Activated T-helper 1 cell treated with Interleukin-2 at 50 U/mL for 16 hours (primary cell): ENCODE measurements around the gene METTL25B.
"Not testable (repeated sequence)": the region's sequence is repeated elsewhere in the genome, so short reads cannot be mapped to it uniquely, and the experiment has no call there.

ENCODE experiments used
- DNase-seq: peaks from one replicate; pipeline ENCODE4 v3.0.0-alpha.2; 2020; ENCODE audit warnings: low read depth

The METTL25B gene

GRCh38 chr1:156748670-156749418, 20.6 kb downstream of the METTL25B start:
- no peak for DNase-seq

- no peak for DNase-seq
These were observed 21.3 kb downstream of the METTL25B start for GRCh38 chr1:156749419-156750118.

GRCh38 chr1:156750191-156750672, 22.0 kb downstream of the METTL25B start:
- no peak for DNase-seq

- no peak for DNase-seq
These were observed 22.6 kb downstream of the METTL25B start for GRCh38 chr1:156750711-156751450.

- no peak for DNase-seq
These were observed 23.1 kb downstream of the METTL25B start, which contains the start of gene HDGF for GRCh38 chr1:156751451-156751756. Gene HDGF, minus strand, starts transcription at chr1:156751675. Its CDS starts 246 bp downstream, at chr1:156751429.

GRCh38 chr1:156751757-156752481, 23.6 kb downstream of the METTL25B start:
- peak; percentile 96 for DNase-seq

GRCh38 chr1:156752843-156753482, 24.7 kb downstream of the METTL25B start:
- no peak for DNase-seq

- no peak for DNase-seq
These were observed 25.9 kb downstream of the METTL25B start for GRCh38 chr1:156754219-156754618.

- DNase-seq = no peak
These were observed 27.3 kb downstream of the METTL25B start for GRCh38 chr1:156755527-156755950.

- no peak for DNase-seq
These were observed 28.1 kb downstream of the METTL25B start for GRCh38 chr1:156756355-156756754.

GRCh38 chr1:156757572-156758253, 29.4 kb downstream of the METTL25B start:
- DNase-seq = not testable (repeated sequence)

GRCh38 chr1:156760092-156760795, 32.0 kb downstream of the METTL25B start:
- DNase-seq = no peak

GRCh38 chr1:156760796-156761104, 32.5 kb downstream of the METTL25B start:
- no peak for DNase-seq

GRCh38 chr1:156765136-156765535, 36.9 kb downstream of the METTL25B start:
- not testable (repeated sequence) for DNase-seq

- no peak for DNase-seq
These were observed 37.4 kb downstream of the METTL25B start for GRCh38 chr1:156765666-156766065.

GRCh38 chr1:156766298-156767100, 38.2 kb downstream of the METTL25B start:
- no peak for DNase-seq

GRCh38 chr1:156767101-156767878, 39.0 kb downstream of the METTL25B start, which contains the start of gene PRCC:
Gene PRCC, plus strand, starts transcription at chr1:156767535. Its CDS starts 237 bp downstream, at chr1:156767772.
- DNase-seq = peak; percentile 95

- no peak for DNase-seq
These were observed 39.8 kb downstream of the METTL25B start for GRCh38 chr1:156767879-156768604.
